MCF 10A (cell line): Measurements from ENCODE around the gene STARD13. TPM values are rescaled to one million over a fixed set of nuclear protein-coding genes. Genes with fewer than 3 reads are reported as not detected.

ENCODE experiments used
- BruUV-seq: library from RNA; stranded (reverse); fragments of 400-500 nt; replicated peaks from 2 replicates; lab custom pipeline; 2021; lab: Mats Ljungman, UMichigan
- CTCF ChIA-PET: fragments of 300-600 bp; sonication (Branson Sonifier 250); formaldehyde crosslinking; extraction: SDS; loops from one replicate; lab custom pipeline; 2021; ENCODE audit warnings: antibody characterized with exemption, inconsistent platforms; lab: Yijun Ruan, JAX
- POLR2A ChIA-PET: fragments of 300-600, 350-650 bp; sonication (Branson Sonifier 250); formaldehyde crosslinking; extraction: SDS; loops from one replicate; lab custom pipeline; 2020; ENCODE audit warnings: antibody characterized with exemption, inconsistent platforms; lab: Yijun Ruan, JAX
- DNase-seq: peaks from one replicate; pipeline ENCODE4 v3.0.0-alpha.2; 2018; ENCODE audit not compliant: unreplicated experiment
- H3K27ac Mint-ChIP-seq: one replicate; pipeline ENCODE4 v1.8.0; 2022; ENCODE audit warnings: mild to moderate bottlenecking, low read depth, mixed read lengths; ENCODE audit not compliant: unreplicated experiment
- H3K27me3 Mint-ChIP-seq: one replicate; pipeline ENCODE4 v1.8.0; 2022; ENCODE audit warnings: mixed read lengths; ENCODE audit not compliant: insufficient read depth, unreplicated experiment
- H3K36me3 Mint-ChIP-seq: one replicate; pipeline ENCODE4 v1.8.0; 2022; ENCODE audit warnings: mild to moderate bottlenecking, moderate library complexity, mixed read lengths; ENCODE audit not compliant: insufficient read depth, unreplicated experiment
- H3K4me1 Mint-ChIP-seq: one replicate; pipeline ENCODE4 v1.8.0; 2022; ENCODE audit warnings: mixed read lengths; ENCODE audit not compliant: insufficient read depth, unreplicated experiment
- H3K4me3 Mint-ChIP-seq: one replicate; pipeline ENCODE4 v1.8.0; 2022; ENCODE audit warnings: mild to moderate bottlenecking, moderate library complexity, mixed read lengths; ENCODE audit not compliant: unreplicated experiment
- H3K9me3 Mint-ChIP-seq: one replicate; pipeline ENCODE4 v1.8.0; 2022; ENCODE audit warnings: mixed read lengths; ENCODE audit not compliant: unreplicated experiment
- CTCF ChIP-seq: fragments of 200-600 bp; IDR thresholded peaks from one replicate; pipeline ENCODE4 v1.8.0; 2022; ENCODE audit warnings: antibody characterized with exemption, mild to moderate bottlenecking; ENCODE audit not compliant: unreplicated experiment
- intact Hi-C: fragments of 100-400 bp; cut with micrococcal nuclease; formaldehyde crosslinking; loops from 2 replicates; pipeline ENCODE4 v1.14.1; 2022
- total RNA-seq: library from RNA; stranded (reverse); gene quantifications from 2 replicates; pipeline ENCODE4 v1.2.3, GENCODE V29; 2022

Gene STARD13
- total RNA-seq, 1 experiment from 2014 or later, result 31.9 TPM

- TF ChIP-seq CTCF, result no peak
- Mint-ChIP-seq H3K36me3 (no peaks in the 10 kb centered on the region), H3K9me3 (no peaks in the 10 kb centered on the region), H3K4me3 (no peak overlapping the region), H3K4me1 (no peaks in the 10 kb centered on the region), H3K27ac (no peak overlapping the region), H3K27me3 (no peaks in the 10 kb centered on the region)
- BruUV-seq, result no TSS peak
- intact Hi-C loops, result loop anchor here (10.0 kb wide), 1 partner anchor 414 kb away; no protein-coding TSS in a partner anchor
- no peak for DNase-seq
- POLR2A ChIA-PET, result interaction anchor here (0.7 to 1.9 kb wide), 4 partner anchors 25 to 81 kb away, joined by 3 to 12 read pairs (median 4); partner anchors contain the start of gene STARD13
- CTCF ChIA-PET, result interaction anchor here (0.5 to 1.4 kb wide), 6 partner anchors 80 to 439 kb away, joined by 3 to 10 read pairs (median 4); no protein-coding TSS in a partner anchor
These were observed 24.9 kb upstream of the STARD13 start for GRCh38 chr13:33310245-33311038.

- TF ChIP-seq CTCF, result no peak
- no TSS peak for BruUV-seq
- ChIA-PET POLR2A (interaction anchor here (0.9 to 1.1 kb wide), 2 partner anchors 23 to 95 kb away, joined by 3 to 4 read pairs; partner anchors contain the start of gene STARD13), CTCF (interaction anchor here (0.7 to 1.1 kb wide), 3 partner anchors 46 to 1559 kb away, joined by 3 to 4 read pairs (median 3); no protein-coding TSS in a partner anchor)
- H3K36me3 Mint-ChIP-seq, result no peaks in the 10 kb centered on the region
- H3K4me1 Mint-ChIP-seq, result no peaks in the 10 kb centered on the region
- intact Hi-C loops, result no loop called here
- no peaks in the 10 kb centered on the region for H3K27me3 Mint-ChIP-seq
- no peak overlapping the region for H3K4me3 Mint-ChIP-seq
- DNase-seq, result no peak
- H3K9me3 Mint-ChIP-seq, result no peaks in the 10 kb centered on the region
- H3K27ac Mint-ChIP-seq, result no peak overlapping the region
These were observed 23.3 kb upstream of the STARD13 start for GRCh38 chr13:33308863-33309262.

- CTCF ChIA-PET, result interaction anchor here (0.6 to 1.2 kb wide), 3 partner anchors 22 to 165 kb away, joined by 3 to 4 read pairs (median 4); partner anchors contain the start of gene STARD13
- H3K36me3 Mint-ChIP-seq, result no peaks in the 10 kb centered on the region
- no TSS peak for BruUV-seq
- no peak for DNase-seq
- H3K4me3 Mint-ChIP-seq, result no peak overlapping the region
- H3K4me1 Mint-ChIP-seq, result no peaks in the 10 kb centered on the region
- no peak overlapping the region for H3K27ac Mint-ChIP-seq
- TF ChIP-seq CTCF, result no peak
- no peaks in the 10 kb centered on the region for H3K27me3 Mint-ChIP-seq
- POLR2A ChIA-PET, result interaction anchor here (0.7 to 1.1 kb wide), 2 partner anchors 13 to 22 kb away, joined by 3 to 4 read pairs; partner anchors contain the start of gene STARD13
- intact Hi-C loops, result no loop called here
- no peaks in the 10 kb centered on the region for H3K9me3 Mint-ChIP-seq
These were observed 22.3 kb upstream of the STARD13 start for GRCh38 chr13:33307843-33308242.
